Omental fat pad (tissue), 4 donors: ENCODE results near the gene TMEM147. TPM values are rescaled to one million over a fixed set of nuclear protein-coding genes. Genes with fewer than 3 reads are reported as not detected.

Experiments used
- ATAC-seq: fragments of 150-250 bp; one replicate; pipeline ENCODE4 v1.9.1; 2016; ENCODE audit warnings: mild to moderate bottlenecking, moderate library complexity; ENCODE audit not compliant: low FRiP score
- DNase-seq: peaks from one replicate; pipeline ENCODE4 v3.0.0-alpha.2; 2019; ENCODE audit warnings: low spot score
- CTCF ChIP-seq, 3 donors: fragments of 450-650 bp; IDR thresholded peaks; one replicate each; pipeline ENCODE4 v1.5.1; 2016 to 2017; ENCODE audit warnings: antibody characterized with exemption in 3 of 3, mild to moderate bottlenecking in 3 of 3, moderate library complexity in 2 of 3
- total RNA-seq, 4 donors: library from RNA; depleted of rRNA; stranded (reverse); fragments of >200 nt; gene quantifications; one replicate each; pipeline ENCODE4 v1.1.0, GENCODE V29; 2016

The TMEM147 gene
- total RNA-seq, 4 donors from 2014 or later = 67.1 to 114 (median 74.5) TPM

DNA sequence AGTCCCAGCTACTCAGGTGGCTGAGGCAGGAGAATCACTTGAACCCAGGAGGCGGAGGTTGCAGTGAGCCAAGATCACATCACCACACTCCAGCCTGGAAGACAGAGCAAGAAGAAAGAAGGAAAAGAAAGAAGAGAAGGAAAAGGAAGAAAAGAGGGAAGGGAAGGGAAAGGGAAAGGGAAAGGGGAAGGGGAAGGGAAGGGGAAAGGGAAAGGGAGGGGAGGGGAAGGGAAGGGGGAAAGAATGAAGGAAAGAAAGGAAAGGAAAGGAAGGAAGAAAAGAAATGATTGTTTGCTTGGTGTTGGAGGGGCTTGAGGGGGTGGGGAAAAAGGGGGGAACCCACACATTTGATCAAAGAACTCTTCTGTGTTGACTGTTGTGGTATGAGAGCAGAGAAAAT lies 50.5 kb downstream of the TMEM147 start:
- DNase-seq (no peak), ATAC-seq (no peak)
- no peak for TF ChIP-seq CTCF (IDR thresholded peaks at IDR 0.05)

- ATAC-seq = no peak
- DNase-seq = no peak
- TF ChIP-seq CTCF (IDR thresholded peaks at IDR 0.05) = no peak
Observed at GRCh38 chr19:35596366-35596999, 51.1 kb downstream of the TMEM147 start.

Other genes with a start within 250 kb of the TMEM147 start
- 1 to 10 TPM; 1.3 to 5.8 (median 2.7) TPM for gene CD22, start 216.4 kb upstream of the TMEM147 start, total RNA-seq
- gene FFAR1, start 197.7 kb upstream of the TMEM147 start, total RNA-seq = not detected
- gene FFAR3, start 187.2 kb upstream of the TMEM147 start, total RNA-seq = 1 to 10 TPM in 3 of 4 donors, under 1 TPM in 1; 0.95 to 5.5 (median 2.2) TPM
- gene GPR42, start 174.6 kb upstream of the TMEM147 start, total RNA-seq = under 1 TPM in 2 of 4 donors, not detected in 2; 0.37 to 0.79 TPM
- gene FFAR2, start 97.4 kb upstream of the TMEM147 start, total RNA-seq = 1 to 10 TPM in 1 of 4 donors, under 1 TPM in 3; 0.46 to 4.4 (median 0.80) TPM
- gene KRTDAP, start 55.2 kb upstream of the TMEM147 start, total RNA-seq = not detected
- 10 to 100 TPM in 3 of 4 donors, 1 to 10 TPM in 1; 2.8 to 48.9 (median 33.8) TPM for gene DMKN, start 32.0 kb upstream of the TMEM147 start, total RNA-seq
- under 1 TPM in 1 of 4 donors, not detected in 3; 0.93 TPM for gene SBSN, start 17.3 kb upstream of the TMEM147 start, total RNA-seq
- not detected for gene GAPDHS, start 12.2 kb upstream of the TMEM147 start, total RNA-seq
- gene ATP4A, start 18.0 kb downstream of the TMEM147 start, total RNA-seq = not detected
- gene PMIS2, start 40.5 kb downstream of the TMEM147 start, total RNA-seq = not detected
- 1 to 10 TPM; 4.0 to 7.3 (median 5.1) TPM for gene HAUS5, start 67.1 kb downstream of the TMEM147 start, total RNA-seq
- 10 to 100 TPM; 35.0 to 41.7 (median 39.6) TPM for gene RBM42, start 83.4 kb downstream of the TMEM147 start, total RNA-seq
- under 1 TPM in 2 of 4 donors, not detected in 2; 0.65 to 0.82 TPM for gene ETV2, start 96.1 kb downstream of the TMEM147 start, total RNA-seq
- gene COX6B1, start 102.7 kb downstream of the TMEM147 start, total RNA-seq = 100 to 1,000 TPM; 391 to 611 (median 538) TPM
- under 1 TPM in 1 of 4 donors, not detected in 3; 0.44 TPM for gene UPK1A, start 120.9 kb downstream of the TMEM147 start, total RNA-seq
- under 1 TPM in 2 of 4 donors, not detected in 2; 0.47 to 0.72 TPM for gene ZBTB32, start 158.9 kb downstream of the TMEM147 start, total RNA-seq
- gene KMT2B, start 172.4 kb downstream of the TMEM147 start, total RNA-seq = 10 to 100 TPM; 11.5 to 28.7 (median 19.8) TPM
- 10 to 100 TPM in 2 of 4 donors, 1 to 10 TPM in 2; 5.8 to 14.8 (median 10.1) TPM for gene IGFLR1, start 196.8 kb downstream of the TMEM147 start, total RNA-seq
- gene U2AF1L4, start 199.8 kb downstream of the TMEM147 start, total RNA-seq = 10 to 100 TPM; 18.4 to 23.8 (median 22.9) TPM
- gene PSENEN, start 200.0 kb downstream of the TMEM147 start, total RNA-seq = 10 to 100 TPM; 28.1 to 58.6 (median 37.9) TPM
- gene LIN37, start 202.9 kb downstream of the TMEM147 start, total RNA-seq = 10 to 100 TPM; 11.3 to 18.3 (median 15.6) TPM
- gene HSPB6, start 211.4 kb downstream of the TMEM147 start, total RNA-seq = 100 to 1,000 TPM; 107 to 203 (median 128) TPM
- 1 to 10 TPM; 3.7 to 7.5 (median 5.3) TPM for gene PROSER3, start 212.6 kb downstream of the TMEM147 start, total RNA-seq
- gene ARHGAP33, start 229.9 kb downstream of the TMEM147 start, total RNA-seq = 1 to 10 TPM in 3 of 4 donors, under 1 TPM in 1; 0.84 to 9.1 (median 2.5) TPM